Kidney (tissue), 14 donors: Measurements from ENCODE around the gene OSBP2. TPM values are rescaled to one million over a fixed set of nuclear protein-coding genes. Genes with fewer than 3 reads are reported as not detected.

ENCODE experiments used
- DNase-seq, 5 donors: peaks; one replicate each; pipeline ENCODE4 v3.0.0-alpha.2; 2013 to 2020
- FAIRE-seq: peaks from 2 replicates; lab custom pipeline; 2012; peaks lifted over from hg19 to GRCh38; lab: Jason Lieb, UNC
- H3K27ac ChIP-seq, 2 donors: one replicate each; pipeline ENCODE4 v1.7.0; 2013; ENCODE audit warnings: low read depth in 2 of 2, low read length in 2 of 2, inconsistent platforms in 1 of 2
- H3K27me3 ChIP-seq: one replicate; pipeline ENCODE4 v1.7.1; 2013; ENCODE audit warnings: low read length, inconsistent platforms; ENCODE audit not compliant: control insufficient read depth, insufficient read depth
- H3K36me3 ChIP-seq, 3 donors: one replicate each; pipeline versions ENCODE4 v1.7.0 to v1.7.1; 2013; ENCODE audit warnings: low read length in 3 of 3, control low read depth in 1 of 3, inconsistent platforms in 1 of 3; ENCODE audit not compliant: insufficient read depth in 3 of 3, control insufficient read depth in 2 of 3
- H3K4me1 ChIP-seq, 3 donors: one replicate each; pipeline versions ENCODE4 v1.7.0 to v1.7.1; 2013; ENCODE audit warnings: low read length in 3 of 3, inconsistent platforms in 1 of 3, low read depth in 1 of 3; ENCODE audit not compliant: control insufficient read depth in 2 of 3, insufficient read depth in 2 of 3
- H3K4me3 ChIP-seq, 3 donors: one replicate each; pipeline versions ENCODE4 v1.7.0 to v1.8.1; 2013; ENCODE audit warnings: low read length in 3 of 3, control low read depth in 1 of 3, inconsistent platforms in 1 of 3
- H3K9ac ChIP-seq, 3 donors: one replicate each; pipeline versions ENCODE4 v1.7.0 to v1.7.1; 2013; ENCODE audit warnings: low read length in 3 of 3, control low read depth in 1 of 3, inconsistent platforms in 1 of 3
- H3K9me3 ChIP-seq, 3 donors: one replicate each; pipeline versions ENCODE4 v1.7.0 to v1.7.1; 2013; ENCODE audit warnings: low read length in 3 of 3, control low read depth in 1 of 3, inconsistent platforms in 1 of 3; ENCODE audit not compliant: control insufficient read depth in 2 of 3, insufficient read depth in 1 of 3
- intact Hi-C: fragments of 100-400 bp; cut with DNase I; formaldehyde crosslinking; loops from one replicate; pipeline ENCODE4 v1.11.1; 2022
- polyA plus RNA-seq: library from polyadenylated mRNA; stranded (reverse); fragments of 350-450 nt; fragmentation: Illumina TruSeq; extraction: RNeasy Lipid Tissue Mini Kit (QIAGEN cat#74804); gene quantifications from one replicate; pipeline ENCODE4 v1.2.3, GENCODE V29; 2014; ENCODE audit warnings: low read depth, low replicate concordance; ENCODE audit not compliant: insufficient read depth
- total RNA-seq: library from RNA; stranded (reverse); fragmentation: NEBNext Ultra II Directional; extraction: Animal tissue kit (Norgen Biotek cat#: 25700); gene quantifications from one replicate; pipeline ENCODE4 v1.2.1, GENCODE V29; 2021
- TF ChIP-seq, protein P1 (sequence below): IDR thresholded peaks from 3 replicates; pipeline ENCODE4 v1.5.1; 2012; ENCODE audit warnings: mild to moderate bottlenecking, moderate library complexity, borderline replicate concordance; ENCODE audit not compliant: insufficient read depth; ENCODE audit errors: extremely low read depth
- donor health status: control.
- donor health status: control.
- donor health status: control.
- donor health status: control.
- donor health status: control.
- donor health status: DM: yes; HTN: yes; CAD: no.
- donor health status: Normal renal cell carcinoma (clear cell type).

OSBP2 gene
- total and polyA plus RNA-seq, 2 donors from 2014 or later: 3.4 to 4.0 TPM

DNA sequence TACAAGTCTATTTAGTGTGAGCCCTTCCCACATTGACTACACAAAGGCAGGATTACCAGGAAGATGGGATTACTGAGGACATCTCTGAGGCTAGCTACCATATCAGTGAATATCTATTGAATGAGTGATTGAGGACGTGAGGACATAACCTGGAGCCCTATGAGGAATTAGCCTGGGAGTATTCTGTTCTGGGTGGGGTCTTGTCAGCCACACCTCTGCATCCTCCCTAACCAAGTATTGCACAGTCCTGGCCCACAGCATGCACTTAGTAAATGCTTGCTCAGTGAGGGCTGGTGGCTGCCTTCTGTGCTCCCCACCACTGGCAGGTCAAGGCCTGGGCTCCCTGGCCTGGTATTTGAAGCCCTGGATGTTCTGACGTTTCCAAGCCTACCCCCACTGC, 41.8 kb upstream of the OSBP2 start:
- H3K9me3 ChIP-seq: no peaks in the 10 kb centered on the region
- no peak overlapping the region for H3K9ac ChIP-seq
- no peak for FAIRE-seq
- no peak overlapping the region for H3K27ac ChIP-seq
- no peaks in the 10 kb centered on the region for H3K36me3 ChIP-seq
- peak in 1 of 5 donors; percentile 61 for DNase-seq
- intact Hi-C loops: no loop called here
- TF ChIP-seq, protein P1, sequence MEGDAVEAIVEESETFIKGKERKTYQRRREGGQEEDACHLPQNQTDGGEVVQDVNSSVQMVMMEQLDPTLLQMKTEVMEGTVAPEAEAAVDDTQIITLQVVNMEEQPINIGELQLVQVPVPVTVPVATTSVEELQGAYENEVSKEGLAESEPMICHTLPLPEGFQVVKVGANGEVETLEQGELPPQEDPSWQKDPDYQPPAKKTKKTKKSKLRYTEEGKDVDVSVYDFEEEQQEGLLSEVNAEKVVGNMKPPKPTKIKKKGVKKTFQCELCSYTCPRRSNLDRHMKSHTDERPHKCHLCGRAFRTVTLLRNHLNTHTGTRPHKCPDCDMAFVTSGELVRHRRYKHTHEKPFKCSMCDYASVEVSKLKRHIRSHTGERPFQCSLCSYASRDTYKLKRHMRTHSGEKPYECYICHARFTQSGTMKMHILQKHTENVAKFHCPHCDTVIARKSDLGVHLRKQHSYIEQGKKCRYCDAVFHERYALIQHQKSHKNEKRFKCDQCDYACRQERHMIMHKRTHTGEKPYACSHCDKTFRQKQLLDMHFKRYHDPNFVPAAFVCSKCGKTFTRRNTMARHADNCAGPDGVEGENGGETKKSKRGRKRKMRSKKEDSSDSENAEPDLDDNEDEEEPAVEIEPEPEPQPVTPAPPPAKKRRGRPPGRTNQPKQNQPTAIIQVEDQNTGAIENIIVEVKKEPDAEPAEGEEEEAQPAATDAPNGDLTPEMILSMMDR: no peak
- H3K27me3 ChIP-seq: no peaks in the 10 kb centered on the region
- H3K4me1 ChIP-seq: no peaks in the 10 kb centered on the region
- no peak overlapping the region for H3K4me3 ChIP-seq

DNA sequence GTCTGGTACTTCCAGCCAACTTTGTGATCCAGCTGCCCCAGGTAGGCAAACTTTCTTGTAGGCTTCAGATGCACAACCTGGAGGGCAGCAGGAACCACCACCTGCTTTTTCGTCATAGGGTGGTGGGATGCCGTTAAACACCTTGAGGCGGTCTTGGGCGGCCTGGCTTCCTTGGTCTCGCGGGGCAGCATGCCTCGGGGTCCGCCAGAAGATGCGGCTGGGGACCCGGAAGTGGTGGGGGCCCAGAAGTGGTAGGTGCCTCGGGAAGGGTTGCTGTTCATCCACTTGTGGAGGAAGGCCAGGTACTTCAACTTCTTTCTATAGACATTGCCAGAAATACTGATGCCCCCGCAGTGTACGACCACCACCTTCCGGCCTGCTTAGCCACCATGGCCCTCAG, 40.3 kb upstream of the OSBP2 start:
- TF ChIP-seq, protein P1: no peak
- intact Hi-C loops: no loop called here
- no peaks in the 10 kb centered on the region for H3K4me1 ChIP-seq
- no peaks in the 10 kb centered on the region for H3K36me3 ChIP-seq
- no peak for FAIRE-seq
- DNase-seq: peak in 1 of 5 donors; percentile 63
- H3K9me3 ChIP-seq: no peaks in the 10 kb centered on the region
- no peak overlapping the region for H3K27ac ChIP-seq
- H3K9ac ChIP-seq: no peak overlapping the region
- no peaks in the 10 kb centered on the region for H3K27me3 ChIP-seq
- no peak overlapping the region for H3K4me3 ChIP-seq

GRCh38 chr22:30655532-30655931, 39.1 kb upstream of the OSBP2 start:
- Histone ChIP-seq H3K36me3 (no peaks in the 10 kb centered on the region), H3K27me3 (no peaks in the 10 kb centered on the region), H3K9me3 (no peaks in the 10 kb centered on the region), H3K27ac (no peak overlapping the region), H3K9ac (no peak overlapping the region), H3K4me1 (no peaks in the 10 kb centered on the region), H3K4me3 (no peak overlapping the region)
- DNase-seq (no peak), FAIRE-seq (no peak)
- intact Hi-C loops: no loop called here
- TF ChIP-seq, protein P1: no peak

DNA sequence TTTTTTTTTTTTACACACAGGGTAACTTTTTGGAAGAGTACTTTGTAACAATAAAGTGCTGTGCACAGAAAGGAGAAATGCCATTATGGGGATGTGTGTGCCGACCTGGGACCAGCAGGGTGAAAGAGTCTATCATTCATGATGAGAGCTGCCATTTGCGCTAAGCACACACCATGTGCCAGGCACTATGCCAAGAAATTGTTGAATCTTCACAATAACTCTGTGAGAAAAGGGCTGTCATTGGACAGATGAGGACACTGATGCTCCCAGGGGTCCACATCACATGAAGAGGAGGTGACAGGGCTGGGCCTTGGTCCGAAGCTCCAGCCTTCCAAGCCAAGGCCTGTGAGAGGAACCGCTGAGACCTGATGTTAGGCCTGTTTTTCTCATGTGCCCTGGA, 32.6 kb upstream of the OSBP2 start:
- Histone ChIP-seq H3K36me3 (peaks cover 0 to 12% (median 0%) of the 10 kb centered on the region in 3 donors), H3K27me3 (no peaks in the 10 kb centered on the region), H3K4me1 (no peaks in the 10 kb centered on the region), H3K27ac (no peak overlapping the region), H3K4me3 (no peak overlapping the region), H3K9me3 (no peaks in the 10 kb centered on the region), H3K9ac (no peak overlapping the region)
- no peak for FAIRE-seq
- TF ChIP-seq, protein P1: no peak
- intact Hi-C loops: no loop called here
- no peak for DNase-seq
